Suprapubic skin (tissue), 4 donors: ENCODE measurements around the gene DZIP1L. TPM values are rescaled to one million over a fixed set of nuclear protein-coding genes. Genes with fewer than 3 reads are reported as not detected.

Experiments used
- DNase-seq, 2 donors: peaks; one replicate each; pipeline ENCODE4 v3.0.0-alpha.2; 2019; ENCODE audit warnings: low spot score in 2 of 2
- H3K27ac ChIP-seq: fragments of 200-600 bp; sonication (generic); one replicate; pipeline ENCODE4 v1.5.1; 2019
- H3K27me3 ChIP-seq: fragments of 200-600 bp; sonication (generic); one replicate; pipeline ENCODE4 v1.5.1; 2019
- H3K36me3 ChIP-seq: fragments of 200-600 bp; sonication (generic); one replicate; pipeline ENCODE4 v1.5.1; 2019
- H3K4me1 ChIP-seq: fragments of 200-600 bp; sonication (generic); one replicate; pipeline ENCODE4 v1.5.1; 2019
- H3K4me3 ChIP-seq: fragments of 200-600 bp; sonication (generic); one replicate; pipeline ENCODE4 v1.5.1; 2019; ENCODE audit warnings: mild to moderate bottlenecking
- H3K9me3 ChIP-seq: fragments of 200-600 bp; sonication (generic); one replicate; pipeline ENCODE4 v1.5.1; 2019
- CTCF ChIP-seq, 2 donors: fragments of 200-600 bp in 1 of 2; fragments of 450-650 bp in 1 of 2; sonication (generic) in 1 of 2; IDR thresholded peaks; one replicate each; pipeline ENCODE4 v1.5.1; 2016 to 2019; ENCODE audit warnings: antibody characterized with exemption in 2 of 2, mild to moderate bottlenecking in 1 of 2, moderate library complexity in 1 of 2
- EP300 ChIP-seq: sonication (generic); formaldehyde crosslinking; IDR thresholded peaks from one replicate; pipeline ENCODE4 v1.6.1; 2017; ENCODE audit warnings: antibody characterized with exemption
- POLR2A ChIP-seq, 2 donors: fragments of 450-650 bp; IDR thresholded peaks; one replicate each; pipeline ENCODE4 v1.6.1; 2017; ENCODE audit warnings: antibody characterized with exemption in 2 of 2, mild to moderate bottlenecking in 2 of 2, moderate library complexity in 2 of 2
- POLR2AphosphoS5 ChIP-seq, 3 donors: sonication (generic); formaldehyde crosslinking; IDR thresholded peaks; one replicate each; pipeline ENCODE4 v1.6.1; 2017; ENCODE audit warnings: antibody characterized with exemption in 3 of 3
- WGBS: methylation state at CpG from one replicate; pipeline ENCODE4 v1.1.5; 2018; 5-methylcytosine and 5-hydroxymethylcytosine counted together
- total RNA-seq, 4 donors: library from RNA; depleted of rRNA; stranded (reverse); fragments of >200 nt; gene quantifications; one replicate each; pipeline ENCODE4 v1.1.0, GENCODE V29; 2016

Gene DZIP1L
- total RNA-seq, 4 donors from 2014 or later, result 16.4 to 129 (median 18.3) TPM

- Histone ChIP-seq H3K36me3 (peaks cover 35% of the 10 kb centered on the region), H3K9me3 (no peaks in the 10 kb centered on the region), H3K4me3 (no peak overlapping the region), H3K4me1 (no peaks in the 10 kb centered on the region), H3K27ac (no peak overlapping the region), H3K27me3 (no peaks in the 10 kb centered on the region)
- DNase-seq, result no peak
- no peak for TF ChIP-seq POLR2AphosphoS5 (IDR thresholded peaks at IDR 0.05)
- no peak for TF ChIP-seq CTCF (IDR thresholded peaks at IDR 0.05)
- TF ChIP-seq POLR2A (IDR thresholded peaks at IDR 0.05), result no peak
- no peak for TF ChIP-seq EP300
- WGBS, result 94% methylated on average over 5 of the region's 8 CpGs
These were observed 42.6 kb downstream of the DZIP1L start for GRCh38 chr3:138072796-138073195.

GRCh38 chr3:138070006-138070405, 45.4 kb downstream of the DZIP1L start:
- 66% methylated on average over 4 of the region's 4 CpGs for WGBS
- H3K36me3 ChIP-seq, result peaks cover 39% of the 10 kb centered on the region

GRCh38 chr3:138068579-138069174, 46.7 kb downstream of the DZIP1L start:
- no peak overlapping the region for H3K27ac ChIP-seq

More at GRCh38 chr3:138070006-138070405, 45.4 kb downstream of the DZIP1L start:
- no peak overlapping the region for H3K4me3 ChIP-seq
- no peak overlapping the region for H3K27ac ChIP-seq
- H3K4me1 ChIP-seq, result no peaks in the 10 kb centered on the region
- no peak for DNase-seq
- H3K9me3 ChIP-seq, result no peaks in the 10 kb centered on the region
- TF ChIP-seq EP300 (no peak), CTCF (IDR thresholded peaks at IDR 0.05) (no peak), POLR2A (IDR thresholded peaks at IDR 0.05) (no peak), POLR2AphosphoS5 (IDR thresholded peaks at IDR 0.05) (no peak)
- no peaks in the 10 kb centered on the region for H3K27me3 ChIP-seq

GRCh38 chr3:138068046-138068445, 47.4 kb downstream of the DZIP1L start:
- Histone ChIP-seq H3K4me3 (no peak overlapping the region), H3K4me1 (no peaks in the 10 kb centered on the region), H3K27ac (no peak overlapping the region), H3K9me3 (no peaks in the 10 kb centered on the region), H3K27me3 (no peaks in the 10 kb centered on the region), H3K36me3 (peaks cover 57% of the 10 kb centered on the region)
- 86% methylated on average over 7 of the region's 8 CpGs for WGBS
- TF ChIP-seq EP300 (no peak), POLR2A (IDR thresholded peaks at IDR 0.05) (no peak), POLR2AphosphoS5 (IDR thresholded peaks at IDR 0.05) (no peak), CTCF (IDR thresholded peaks at IDR 0.05) (no peak)
- DNase-seq, result no peak

More at GRCh38 chr3:138068579-138069174, 46.7 kb downstream of the DZIP1L start:
- TF ChIP-seq POLR2A (IDR thresholded peaks at IDR 0.05) (no peak), EP300 (no peak), CTCF (IDR thresholded peaks at IDR 0.05) (peak; percentile 89 to 96), POLR2AphosphoS5 (IDR thresholded peaks at IDR 0.05) (no peak)
- Histone ChIP-seq H3K4me1 (no peaks in the 10 kb centered on the region), H3K27me3 (no peaks in the 10 kb centered on the region), H3K9me3 (no peaks in the 10 kb centered on the region), H3K4me3 (no peak overlapping the region), H3K36me3 (peaks cover 51% of the 10 kb centered on the region)
- 60% methylated on average over 7 of the region's 14 CpGs for WGBS
- DNase-seq, result peak in 1 of 2 donors; percentile 84

- Histone ChIP-seq H3K27me3 (no peaks in the 10 kb centered on the region), H3K9me3 (no peaks in the 10 kb centered on the region), H3K36me3 (peaks cover 68% of the 10 kb centered on the region), H3K4me1 (no peaks in the 10 kb centered on the region), H3K27ac (no peak overlapping the region), H3K4me3 (no peak overlapping the region)
- no peak for TF ChIP-seq POLR2AphosphoS5 (IDR thresholded peaks at IDR 0.05)
- no peak for TF ChIP-seq POLR2A (IDR thresholded peaks at IDR 0.05)
- TF ChIP-seq EP300, result no peak
- no peak for TF ChIP-seq CTCF (IDR thresholded peaks at IDR 0.05)
- DNase-seq, result no peak
- WGBS, result 82% methylated on average over 3 of the region's 3 CpGs
These were observed 48.4 kb downstream of the DZIP1L start for GRCh38 chr3:138066972-138067371.
